Suprapubic skin (tissue), 4 donors: ENCODE data around the gene CRYGD. TPM values are rescaled to one million over a fixed set of nuclear protein-coding genes. Genes with fewer than 3 reads are reported as not detected.

ENCODE experiments used
- DNase-seq, 2 donors: peaks; one replicate each; pipeline ENCODE4 v3.0.0-alpha.2; 2019; ENCODE audit warnings: low spot score in 2 of 2
- H3K27ac ChIP-seq: fragments of 200-600 bp; sonication (generic); one replicate; pipeline ENCODE4 v1.5.1; 2019
- H3K27me3 ChIP-seq: fragments of 200-600 bp; sonication (generic); one replicate; pipeline ENCODE4 v1.5.1; 2019
- H3K36me3 ChIP-seq: fragments of 200-600 bp; sonication (generic); one replicate; pipeline ENCODE4 v1.5.1; 2019
- H3K4me1 ChIP-seq: fragments of 200-600 bp; sonication (generic); one replicate; pipeline ENCODE4 v1.5.1; 2019
- H3K4me3 ChIP-seq: fragments of 200-600 bp; sonication (generic); one replicate; pipeline ENCODE4 v1.5.1; 2019; ENCODE audit warnings: mild to moderate bottlenecking
- H3K9me3 ChIP-seq: fragments of 200-600 bp; sonication (generic); one replicate; pipeline ENCODE4 v1.5.1; 2019
- EP300 ChIP-seq: sonication (generic); formaldehyde crosslinking; IDR thresholded peaks from one replicate; pipeline ENCODE4 v1.6.1; 2017; ENCODE audit warnings: antibody characterized with exemption
- POLR2A ChIP-seq, 2 donors: fragments of 450-650 bp; IDR thresholded peaks; one replicate each; pipeline ENCODE4 v1.6.1; 2017; ENCODE audit warnings: antibody characterized with exemption in 2 of 2, mild to moderate bottlenecking in 2 of 2, moderate library complexity in 2 of 2
- POLR2AphosphoS5 ChIP-seq, 3 donors: sonication (generic); formaldehyde crosslinking; IDR thresholded peaks; one replicate each; pipeline ENCODE4 v1.6.1; 2017; ENCODE audit warnings: antibody characterized with exemption in 3 of 3
- WGBS: methylation state at CpG from one replicate; pipeline ENCODE4 v1.1.5; 2018; 5-methylcytosine and 5-hydroxymethylcytosine counted together
- total RNA-seq, 4 donors: library from RNA; depleted of rRNA; stranded (reverse); fragments of >200 nt; gene quantifications; one replicate each; pipeline ENCODE4 v1.1.0, GENCODE V29; 2016
- TF ChIP-seq, protein P1 (sequence below), 2 donors: fragments of 200-600 bp in 1 of 2; fragments of 450-650 bp in 1 of 2; sonication (generic) in 1 of 2; IDR thresholded peaks; one replicate each; pipeline ENCODE4 v1.5.1; 2016 to 2019; ENCODE audit warnings: antibody characterized with exemption in 2 of 2, mild to moderate bottlenecking in 1 of 2, moderate library complexity in 1 of 2

Gene CRYGD
- total RNA-seq, 4 donors from 2014 or later: not detected

DNA sequence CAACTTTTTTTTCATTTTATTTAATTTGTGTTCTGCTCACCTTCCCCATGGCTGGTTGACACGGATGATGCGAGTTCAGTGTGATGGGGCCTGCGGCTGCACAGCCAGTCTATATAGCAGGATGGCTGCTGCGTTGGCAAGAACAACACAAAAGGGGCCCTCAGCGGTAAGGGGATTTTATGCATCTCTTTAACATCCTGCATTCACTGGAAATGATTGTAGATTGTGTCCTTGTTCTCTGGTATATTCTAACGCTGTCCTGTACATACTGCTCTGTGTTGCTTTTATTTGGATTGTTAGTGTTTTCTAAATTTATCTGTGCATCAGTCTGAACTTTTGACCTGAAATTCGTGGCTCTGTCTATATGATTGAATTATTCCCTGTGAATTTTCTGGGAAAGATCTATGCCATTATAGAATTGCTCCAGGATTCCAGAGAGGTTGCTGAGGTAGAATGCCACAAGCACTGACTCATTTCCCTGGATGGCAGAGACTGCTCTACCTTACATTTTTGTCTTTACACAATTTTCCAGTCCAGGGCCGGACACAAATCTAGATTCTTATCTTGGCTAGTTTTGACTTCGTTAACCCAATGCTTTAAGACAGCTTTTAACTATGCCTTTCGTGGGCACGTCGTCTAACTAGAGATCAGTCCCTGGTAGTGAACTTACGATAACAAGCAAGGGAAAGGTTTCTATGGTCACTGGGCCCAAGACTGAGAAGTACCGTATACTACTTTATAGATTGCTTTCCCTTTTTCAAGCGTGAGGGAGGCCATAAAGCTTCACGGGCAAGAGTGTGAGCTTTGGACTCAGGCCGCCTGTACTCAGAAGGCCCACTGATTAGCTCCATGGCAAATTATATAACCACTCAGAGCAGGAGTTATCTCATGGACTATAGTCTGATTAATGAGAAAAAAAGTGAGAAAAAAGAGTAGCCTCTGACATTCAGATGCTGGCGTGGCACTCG lies 5.7 kb upstream of the CRYGD start, which contains the start of gene CRYGC:
TSS of gene CRYGC (minus strand) at position 85 of the 968 bp plus-strand sequence. CDS start at position 49, 36 bp downstream.
- H3K27ac ChIP-seq: no peak within 1 kb of the TSS
- 74% methylated on average over 19 of the region's 19 CpGs for WGBS
- no peak for DNase-seq
- no peaks in the 10 kb centered on the region for H3K4me1 ChIP-seq
- no peaks in the 10 kb centered on the region for H3K9me3 ChIP-seq
- peaks cover 15% of the 10 kb centered on the region for H3K27me3 ChIP-seq
- no peak within 1 kb of the TSS for H3K4me3 ChIP-seq
- TF ChIP-seq, protein P1, sequence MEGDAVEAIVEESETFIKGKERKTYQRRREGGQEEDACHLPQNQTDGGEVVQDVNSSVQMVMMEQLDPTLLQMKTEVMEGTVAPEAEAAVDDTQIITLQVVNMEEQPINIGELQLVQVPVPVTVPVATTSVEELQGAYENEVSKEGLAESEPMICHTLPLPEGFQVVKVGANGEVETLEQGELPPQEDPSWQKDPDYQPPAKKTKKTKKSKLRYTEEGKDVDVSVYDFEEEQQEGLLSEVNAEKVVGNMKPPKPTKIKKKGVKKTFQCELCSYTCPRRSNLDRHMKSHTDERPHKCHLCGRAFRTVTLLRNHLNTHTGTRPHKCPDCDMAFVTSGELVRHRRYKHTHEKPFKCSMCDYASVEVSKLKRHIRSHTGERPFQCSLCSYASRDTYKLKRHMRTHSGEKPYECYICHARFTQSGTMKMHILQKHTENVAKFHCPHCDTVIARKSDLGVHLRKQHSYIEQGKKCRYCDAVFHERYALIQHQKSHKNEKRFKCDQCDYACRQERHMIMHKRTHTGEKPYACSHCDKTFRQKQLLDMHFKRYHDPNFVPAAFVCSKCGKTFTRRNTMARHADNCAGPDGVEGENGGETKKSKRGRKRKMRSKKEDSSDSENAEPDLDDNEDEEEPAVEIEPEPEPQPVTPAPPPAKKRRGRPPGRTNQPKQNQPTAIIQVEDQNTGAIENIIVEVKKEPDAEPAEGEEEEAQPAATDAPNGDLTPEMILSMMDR (IDR thresholded peaks at IDR 0.05): no peak
- TF ChIP-seq POLR2A (IDR thresholded peaks at IDR 0.05) (no peak), EP300 (no peak)
- H3K36me3 ChIP-seq: no peaks in the 10 kb centered on the region

DNA sequence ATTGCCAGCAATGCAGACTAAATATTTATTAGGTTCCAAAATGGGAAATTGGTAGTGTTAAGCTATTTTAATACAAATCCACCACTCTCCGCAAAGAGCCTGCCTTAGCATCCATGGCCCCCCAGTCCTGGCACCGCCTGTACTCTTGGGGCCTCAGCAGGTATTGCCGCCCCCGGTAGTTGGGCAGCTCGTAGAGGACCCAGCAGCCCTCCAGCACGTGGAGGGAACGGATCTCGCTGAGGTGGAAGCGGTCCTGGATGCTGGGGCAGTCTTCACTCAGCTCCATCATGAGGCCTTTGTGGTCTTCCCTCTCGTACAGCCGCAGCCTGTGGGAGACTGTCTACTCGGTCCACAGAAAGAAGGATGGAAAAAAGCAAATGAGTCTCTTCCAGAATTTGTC lies 3.8 kb upstream of the CRYGD start:
- TF ChIP-seq, protein P1 (IDR thresholded peaks at IDR 0.05): no peak
- TF ChIP-seq EP300: no peak
- DNase-seq: no peak
- Histone ChIP-seq H3K36me3 (no peaks in the 10 kb centered on the region), H3K27me3 (peaks cover 31% of the 10 kb centered on the region), H3K4me1 (peaks cover 8% of the 10 kb centered on the region), H3K27ac (no peak overlapping the region), H3K9me3 (no peaks in the 10 kb centered on the region), H3K4me3 (no peak overlapping the region)
- 89% methylated on average over 12 of the region's 12 CpGs for WGBS

DNA sequence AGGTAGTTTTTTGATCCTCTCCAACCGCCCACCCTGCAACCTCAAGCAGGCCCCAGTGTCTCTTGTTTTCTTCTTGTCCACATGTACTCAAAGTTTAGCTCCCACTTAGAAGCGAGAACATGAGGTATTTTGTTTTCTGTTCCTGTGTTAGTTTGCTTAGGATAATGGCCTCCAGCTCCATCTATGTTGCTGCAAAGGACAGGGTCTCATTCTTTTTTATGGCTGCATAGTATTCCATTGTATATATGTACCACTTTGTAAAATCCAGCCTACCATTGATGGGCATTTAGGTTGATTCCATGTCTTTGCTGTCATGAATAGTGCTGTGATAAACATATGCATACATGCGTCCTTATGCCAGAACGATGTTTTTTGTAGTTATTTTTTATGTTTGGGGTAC lies 2.8 kb upstream of the CRYGD start:
- H3K4me1 ChIP-seq: peaks cover 8% of the 10 kb centered on the region
- TF ChIP-seq POLR2A (IDR thresholded peaks at IDR 0.05): no peak
- no peak for TF ChIP-seq POLR2AphosphoS5 (IDR thresholded peaks at IDR 0.05)
- TF ChIP-seq, protein P1 (IDR thresholded peaks at IDR 0.05): no peak
- TF ChIP-seq EP300: no peak
- H3K4me3 ChIP-seq: no peak overlapping the region
- H3K27me3 ChIP-seq: peaks cover 31% of the 10 kb centered on the region
- DNase-seq: no peak
- H3K36me3 ChIP-seq: no peaks in the 10 kb centered on the region
- WGBS: 98% methylated on average over 4 of the region's 4 CpGs
- no peak overlapping the region for H3K27ac ChIP-seq
- no peaks in the 10 kb centered on the region for H3K9me3 ChIP-seq

DNA sequence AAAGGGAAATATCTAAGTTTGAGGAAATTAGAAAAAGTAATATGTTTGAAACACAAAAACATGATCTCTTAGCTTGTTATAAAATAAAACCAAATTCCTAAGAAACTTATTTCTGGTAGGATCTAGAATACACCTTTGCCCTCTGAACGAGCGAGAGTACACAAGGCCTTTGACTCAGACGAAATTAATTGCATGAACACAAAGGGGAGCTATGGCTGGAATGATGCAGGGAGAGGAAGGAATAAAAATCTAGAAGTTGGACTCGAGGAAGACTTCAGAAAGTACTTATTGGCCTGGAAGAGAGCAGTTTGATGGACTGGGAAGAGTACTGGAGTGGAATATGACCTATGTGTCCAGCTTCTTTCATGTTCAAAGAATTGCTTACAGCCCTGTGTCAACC lies 927 bp upstream of the CRYGD start:
- H3K4me1 ChIP-seq: peaks cover 8% of the 10 kb centered on the region
- no peak overlapping the region for H3K4me3 ChIP-seq
- H3K27ac ChIP-seq: no peak overlapping the region
- H3K36me3 ChIP-seq: no peaks in the 10 kb centered on the region
- no peak for DNase-seq
- H3K27me3 ChIP-seq: peaks cover 31% of the 10 kb centered on the region
- H3K9me3 ChIP-seq: no peaks in the 10 kb centered on the region
- TF ChIP-seq POLR2AphosphoS5 (IDR thresholded peaks at IDR 0.05) (no peak), EP300 (no peak), POLR2A (IDR thresholded peaks at IDR 0.05) (no peak)
- TF ChIP-seq, protein P1 (IDR thresholded peaks at IDR 0.05): no peak
- WGBS: 72% methylated on average over 4 of the region's 4 CpGs

DNA sequence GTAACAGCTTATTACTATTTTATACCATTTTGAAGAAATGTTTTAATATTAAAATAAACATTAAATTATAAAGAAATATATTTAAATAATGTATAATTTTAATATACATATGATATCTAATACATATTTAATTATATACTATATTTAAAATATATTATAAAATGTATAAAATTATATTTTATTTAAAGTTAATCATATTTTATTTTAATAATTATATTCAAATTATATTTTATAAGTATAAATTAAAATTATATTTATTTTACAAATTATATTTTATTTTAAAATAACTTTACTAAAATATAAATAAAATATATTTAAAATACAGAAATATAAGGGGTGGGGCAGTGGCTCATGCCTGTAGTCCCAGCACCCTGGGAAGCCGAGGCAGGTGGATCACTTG lies 2.1 kb downstream of the CRYGD start:
- no peak overlapping the region for H3K27ac ChIP-seq
- H3K9me3 ChIP-seq: no peaks in the 10 kb centered on the region
- H3K36me3 ChIP-seq: no peaks in the 10 kb centered on the region
- DNase-seq: no peak
- no peak overlapping the region for H3K4me3 ChIP-seq
- TF ChIP-seq POLR2AphosphoS5 (IDR thresholded peaks at IDR 0.05) (no peak), POLR2A (IDR thresholded peaks at IDR 0.05) (no peak)
- H3K27me3 ChIP-seq: peaks cover 31% of the 10 kb centered on the region
- WGBS: 95% methylated on average over 1 of the region's 1 CpG
- peaks cover 8% of the 10 kb centered on the region for H3K4me1 ChIP-seq
